Smooth muscle cell of the pulmonary artery (primary cell): Measurements from ENCODE around the gene F3. TPM values are rescaled to one million over a fixed set of nuclear protein-coding genes. Genes with fewer than 3 reads are reported as not detected.

Experiments
- total RNA-seq: library from RNA; depleted of rRNA; stranded (reverse); fragments of >200 nt; gene quantifications from 2 replicates; pipeline ENCODE4 v1.2.3, GENCODE V29; 2014

Gene F3
- 22.9 and 114 TPM in 2 replicates for total RNA-seq

GRCh38 chr1:94541246-94542087 is at the start of gene F3:
Gene F3 (minus strand): TSS chr1:94541759. CDS start chr1:94541636, 123 bp downstream.

Other genes starting within 250 kb of the F3 start
- gene ABCD3, start 123.4 kb downstream of the F3 start, total RNA-seq: 39.5 and 49.2 TPM in 2 replicates